AG09319 (cell line): ENCODE results near the gene ALDH4A1.

Source experiments
- DNase-seq: peaks from one replicate; pipeline ENCODE4 v3.0.0-alpha.2; 2010; ENCODE audit warnings: low read depth; ENCODE audit errors: extremely low read depth
- TF ChIP-seq, protein P1 (sequence below): IDR thresholded peaks from 2 replicates; pipeline ENCODE4 v1.5.1; 2011; ENCODE audit warnings: low read depth, mild to moderate bottlenecking, inconsistent platforms, low read length, moderate library complexity

Gene ALDH4A1

DNA sequence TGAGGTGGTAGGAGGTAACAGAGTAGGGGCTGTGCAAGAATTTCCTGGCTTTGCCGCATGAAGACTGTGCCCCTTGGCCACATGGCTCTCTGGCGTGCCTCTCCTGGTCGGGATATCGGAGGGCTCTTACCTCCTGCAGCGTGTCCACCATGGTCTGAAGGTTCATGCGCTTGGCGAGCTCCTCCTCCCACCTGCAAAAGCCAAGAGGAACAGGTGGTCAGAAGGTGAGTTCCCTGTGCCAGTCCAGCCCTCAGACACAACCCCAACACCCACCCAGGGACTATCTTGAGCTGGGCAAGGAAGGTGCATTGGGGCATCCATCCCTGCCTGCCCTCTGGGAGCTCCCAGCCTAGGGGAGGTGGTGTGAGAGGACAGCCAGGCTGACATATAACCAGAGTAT lies 18.6 kb upstream of the ALDH4A1 start:
- TF ChIP-seq, protein P1, sequence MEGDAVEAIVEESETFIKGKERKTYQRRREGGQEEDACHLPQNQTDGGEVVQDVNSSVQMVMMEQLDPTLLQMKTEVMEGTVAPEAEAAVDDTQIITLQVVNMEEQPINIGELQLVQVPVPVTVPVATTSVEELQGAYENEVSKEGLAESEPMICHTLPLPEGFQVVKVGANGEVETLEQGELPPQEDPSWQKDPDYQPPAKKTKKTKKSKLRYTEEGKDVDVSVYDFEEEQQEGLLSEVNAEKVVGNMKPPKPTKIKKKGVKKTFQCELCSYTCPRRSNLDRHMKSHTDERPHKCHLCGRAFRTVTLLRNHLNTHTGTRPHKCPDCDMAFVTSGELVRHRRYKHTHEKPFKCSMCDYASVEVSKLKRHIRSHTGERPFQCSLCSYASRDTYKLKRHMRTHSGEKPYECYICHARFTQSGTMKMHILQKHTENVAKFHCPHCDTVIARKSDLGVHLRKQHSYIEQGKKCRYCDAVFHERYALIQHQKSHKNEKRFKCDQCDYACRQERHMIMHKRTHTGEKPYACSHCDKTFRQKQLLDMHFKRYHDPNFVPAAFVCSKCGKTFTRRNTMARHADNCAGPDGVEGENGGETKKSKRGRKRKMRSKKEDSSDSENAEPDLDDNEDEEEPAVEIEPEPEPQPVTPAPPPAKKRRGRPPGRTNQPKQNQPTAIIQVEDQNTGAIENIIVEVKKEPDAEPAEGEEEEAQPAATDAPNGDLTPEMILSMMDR, result no peak
- DNase-seq, result no peak

DNA sequence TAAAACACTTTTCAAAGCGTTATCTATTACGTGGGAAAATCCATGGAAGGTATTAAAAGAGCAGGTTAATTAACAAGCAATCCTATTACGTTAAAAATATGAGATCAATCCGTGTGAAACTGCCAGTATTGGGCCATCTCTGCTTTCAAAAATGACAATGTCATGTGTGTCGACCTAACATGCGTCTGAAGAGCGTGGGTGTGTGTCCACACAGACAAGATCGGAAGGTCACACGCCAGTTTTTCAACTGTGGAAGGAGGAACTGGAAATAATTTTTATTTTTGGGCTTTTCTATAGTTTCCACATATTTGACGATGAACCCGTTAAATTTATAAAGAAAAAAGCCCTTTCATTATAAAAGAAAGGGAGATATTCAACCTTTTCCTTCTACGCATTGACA lies 17.6 kb upstream of the ALDH4A1 start:
- TF ChIP-seq, protein P1, result no peak
- no peak for DNase-seq

DNA sequence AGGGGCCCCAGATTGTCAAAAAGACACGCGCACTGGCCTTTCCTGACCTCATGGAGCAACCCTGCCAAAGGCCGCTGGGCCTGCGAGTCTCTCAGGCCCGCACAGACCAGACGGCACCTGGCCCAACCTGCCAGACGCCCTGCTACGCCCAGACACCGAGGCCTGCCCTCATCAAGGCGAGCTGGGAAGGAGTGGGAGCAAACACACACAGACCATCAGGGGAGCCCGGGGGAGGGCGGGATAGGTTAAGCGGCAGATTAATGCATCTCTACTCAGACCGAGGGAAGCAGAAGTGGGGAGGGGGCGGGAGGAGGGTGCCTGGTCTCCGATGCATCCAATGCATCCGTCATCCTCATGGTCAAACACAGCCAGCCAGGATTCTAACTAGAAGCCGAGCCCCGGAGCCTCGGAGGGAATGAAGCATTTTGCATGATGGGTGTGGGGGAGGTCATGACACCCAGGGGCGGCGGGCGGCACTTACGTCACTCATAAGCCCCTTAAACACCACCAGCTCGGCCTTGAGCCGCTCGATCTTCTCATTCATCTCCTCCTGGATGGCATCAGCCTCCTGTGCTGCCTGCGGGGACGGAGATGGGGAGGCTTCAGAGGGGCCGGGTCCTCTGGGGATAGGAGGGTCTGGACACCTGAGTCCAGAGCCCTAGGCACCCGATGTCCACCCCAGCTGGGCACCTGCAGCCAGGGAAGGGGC lies 17.0 kb upstream of the ALDH4A1 start:
- DNase-seq, result no peak
- TF ChIP-seq, protein P1, result no peak

DNA sequence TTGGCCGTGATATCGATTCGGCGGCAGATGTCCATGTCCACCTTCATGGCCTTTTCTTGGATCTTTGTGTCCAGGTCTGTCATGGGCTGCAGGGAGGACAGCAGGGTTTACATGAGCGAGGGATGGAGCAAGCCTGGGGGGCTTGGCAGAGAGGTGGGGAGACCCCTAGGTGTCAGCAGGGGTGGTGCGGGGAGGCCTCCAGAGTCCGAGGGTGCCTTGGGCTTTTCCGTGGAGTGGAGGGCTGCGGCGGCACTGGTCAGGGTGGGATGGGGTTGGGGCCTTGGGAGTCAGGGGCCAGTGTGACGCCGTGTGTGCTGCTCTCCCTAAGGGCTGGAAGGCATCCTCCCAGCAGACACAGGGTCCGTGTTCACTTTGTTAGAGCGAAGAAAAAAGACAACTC lies 16.1 kb upstream of the ALDH4A1 start:
- no peak for DNase-seq
- TF ChIP-seq, protein P1, result no peak

DNA sequence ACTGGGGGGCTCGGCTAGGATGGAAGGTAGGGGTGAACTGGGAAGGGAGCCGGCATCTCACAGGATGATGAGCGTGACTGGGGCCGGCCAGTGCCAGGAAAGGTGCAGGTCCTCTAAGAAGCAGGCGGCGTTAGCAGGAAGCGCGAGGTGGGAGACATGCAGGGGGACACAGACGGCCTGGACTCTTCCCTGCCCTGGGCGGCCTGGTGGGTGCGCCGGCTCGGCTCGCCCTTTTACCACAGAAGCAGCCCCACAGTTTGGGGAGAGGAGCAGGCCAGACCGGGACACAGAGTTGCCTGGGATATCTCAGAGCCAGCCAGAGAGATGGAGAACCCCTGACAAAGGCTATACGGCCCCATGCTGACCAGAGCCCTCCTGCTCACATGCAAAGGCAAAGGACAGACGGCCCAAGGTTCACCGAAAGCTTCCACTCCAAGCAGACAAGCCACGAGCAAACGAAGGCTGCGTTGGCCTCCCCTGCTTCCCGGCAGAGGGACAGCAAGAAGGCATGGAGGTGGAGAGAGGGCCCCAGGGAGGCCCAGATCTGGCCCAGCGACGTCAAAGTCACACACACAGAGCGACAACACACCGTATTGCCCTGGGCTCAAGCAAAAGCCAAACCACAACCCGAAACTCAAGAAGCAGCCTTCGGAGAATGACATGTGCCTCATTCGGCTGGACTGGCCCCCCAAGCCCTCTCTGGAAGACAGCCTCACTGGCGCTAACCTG lies 14.9 kb upstream of the ALDH4A1 start:
- DNase-seq, result no peak
- TF ChIP-seq, protein P1, result no peak

DNA sequence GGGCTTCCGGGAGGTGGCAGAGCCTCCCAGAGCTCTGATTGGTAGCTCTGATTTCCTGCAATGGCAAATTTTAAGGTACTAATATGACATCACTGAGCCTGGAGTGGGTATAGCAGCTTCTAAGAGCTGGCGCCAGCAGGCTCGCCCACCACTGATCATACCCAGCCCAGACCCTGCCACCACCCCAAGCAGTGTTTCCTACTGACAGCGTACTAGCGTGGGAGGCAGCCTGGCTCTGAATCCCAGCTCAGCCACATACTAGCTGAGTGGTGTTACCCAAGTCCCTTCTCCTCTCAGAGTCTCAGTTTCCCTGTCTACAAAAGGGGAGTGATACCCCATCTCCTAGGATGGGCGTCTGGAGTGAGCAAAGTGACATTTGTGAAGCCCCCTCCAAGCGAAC lies 13.0 kb upstream of the ALDH4A1 start:
- DNase-seq, result no peak
- TF ChIP-seq, protein P1, result no peak

DNA sequence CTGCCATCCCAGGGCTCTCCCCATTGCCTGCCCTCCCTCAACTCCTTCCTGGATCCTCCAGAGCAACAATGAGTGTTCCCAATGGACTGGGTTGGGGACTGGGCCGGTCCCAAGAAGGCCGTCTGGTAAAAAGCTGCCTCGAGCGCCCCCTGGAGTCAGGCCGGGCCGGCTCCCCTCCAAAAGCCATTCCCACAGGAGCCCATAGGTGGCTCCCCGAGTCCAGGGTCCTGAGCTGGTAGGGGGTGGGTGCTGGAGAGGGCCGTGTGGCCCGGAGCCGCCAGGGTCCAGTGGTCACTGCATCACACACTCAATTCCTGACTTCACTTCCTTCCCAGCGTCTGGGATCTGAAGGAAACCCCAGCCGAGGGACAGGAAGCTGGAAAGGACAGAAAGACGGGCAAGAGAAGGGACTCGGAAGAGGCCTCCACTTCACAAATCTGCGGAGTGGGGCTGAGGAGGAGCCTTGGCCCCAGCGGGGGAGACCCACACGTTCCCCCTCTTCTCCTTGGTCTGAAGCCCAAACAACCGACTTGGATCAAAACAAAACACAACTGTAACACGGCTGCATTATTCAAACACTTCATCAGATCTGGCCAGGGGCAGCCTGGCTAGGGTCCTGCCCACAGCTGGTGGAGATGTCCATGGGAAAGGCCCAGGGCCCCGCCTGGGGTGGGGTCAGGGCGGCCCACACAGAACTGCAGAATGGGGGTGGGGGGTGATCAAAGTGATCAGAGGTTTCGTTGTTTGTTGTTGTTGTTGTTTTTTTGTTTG lies 10.9 kb upstream of the ALDH4A1 start:
- no peak for DNase-seq
- TF ChIP-seq, protein P1, result peak; percentile 99
